Smooth muscle cell (in vitro differentiated cells): ENCODE measurements around the gene STK10. TPM values are rescaled to one million over a fixed set of nuclear protein-coding genes. Genes with fewer than 3 reads are reported as not detected.

ENCODE experiments used
- DNase-seq: peaks from one replicate; lab custom pipeline; 2025; ENCODE audit not compliant: unreplicated experiment; lab: John Stamatoyannopoulos, UW
- H2AFZ ChIP-seq: fragments of 200-600 bp; sonication (generic); 2 replicates; pipeline ENCODE4 v1.6.0; 2016; ENCODE audit warnings: antibody characterized with exemption, low read depth, mild to moderate bottlenecking
- H3F3A ChIP-seq: fragments of 200-600 bp; sonication (generic); 2 replicates; pipeline ENCODE4 v1.6.0; 2017; ENCODE audit warnings: antibody characterized with exemption, low read depth
- H3K27ac ChIP-seq: fragments of 200-600 bp; sonication (generic); 2 replicates; pipeline ENCODE4 v1.5.1; 2016; ENCODE audit warnings: low read depth, mild to moderate bottlenecking
- H3K27me3 ChIP-seq: fragments of 200-600 bp; sonication (generic); 2 replicates; pipeline ENCODE4 v1.6.1; 2016; ENCODE audit warnings: low read depth, mild to moderate bottlenecking
- H3K36me3 ChIP-seq: fragments of 200-600 bp; sonication (generic); 2 replicates; pipeline ENCODE4 v1.5.1; 2016; ENCODE audit warnings: low read depth
- H3K4me1 ChIP-seq: fragments of 200-600 bp; sonication (generic); 2 replicates; pipeline ENCODE4 v1.5.1; 2016; ENCODE audit warnings: low read depth
- H3K4me2 ChIP-seq: fragments of 200-600 bp; sonication (generic); 2 replicates; pipeline ENCODE4 v1.6.0; 2016; ENCODE audit warnings: mild to moderate bottlenecking
- H3K4me3 ChIP-seq: fragments of 200-600 bp; sonication (generic); 2 replicates; pipeline ENCODE4 v1.5.1; 2016; ENCODE audit warnings: mild to moderate bottlenecking
- H3K79me2 ChIP-seq: fragments of 200-600 bp; sonication (generic); 2 replicates; pipeline ENCODE4 v1.6.0; 2016; ENCODE audit warnings: low read depth, mild to moderate bottlenecking
- H3K9ac ChIP-seq: fragments of 200-600 bp; sonication (generic); 2 replicates; pipeline ENCODE4 v1.6.0; 2016; ENCODE audit warnings: low read depth
- H3K9me3 ChIP-seq: fragments of 200-600 bp; sonication (generic); replicated peaks from 2 replicates; pipeline ENCODE4 v1.5.1; 2016; ENCODE audit warnings: low read depth
- H4K20me1 ChIP-seq: fragments of 200-600 bp; sonication (generic); 2 replicates; pipeline ENCODE4 v1.6.0; 2016; ENCODE audit warnings: low read depth
- WGBS: methylation state at CpG from one replicate; pipeline ENCODE4 v1.1.7; 2016; ENCODE audit warnings: low lambda C conversion rate; 5-methylcytosine and 5-hydroxymethylcytosine counted together
- polyA plus RNA-seq: library from polyadenylated mRNA; unstranded; fragments of >200 nt; fragmentation: Nextera tagmentation; extraction: Ambion mirVana; gene quantifications from 2 replicates; pipeline ENCODE4 v1.2.1, GENCODE V29; 2016
- total RNA-seq: library from RNA; depleted of rRNA; stranded (reverse); fragments of >200 nt; gene quantifications from 2 replicates; pipeline ENCODE4 v1.2.3, GENCODE V29; 2014
- TF ChIP-seq, protein P1 (sequence below): fragments of 200-600 bp; sonication (generic); IDR thresholded peaks from 2 replicates; pipeline ENCODE4 v1.5.1; 2017; ENCODE audit warnings: borderline replicate concordance, mild to moderate bottlenecking, antibody characterized with exemption; ENCODE audit not compliant: insufficient read depth, poor library complexity, severe bottlenecking

Gene STK10
- total and polyA plus RNA-seq, 2 experiments from 2014 or later, result 10.7 to 26.0 TPM

DNA sequence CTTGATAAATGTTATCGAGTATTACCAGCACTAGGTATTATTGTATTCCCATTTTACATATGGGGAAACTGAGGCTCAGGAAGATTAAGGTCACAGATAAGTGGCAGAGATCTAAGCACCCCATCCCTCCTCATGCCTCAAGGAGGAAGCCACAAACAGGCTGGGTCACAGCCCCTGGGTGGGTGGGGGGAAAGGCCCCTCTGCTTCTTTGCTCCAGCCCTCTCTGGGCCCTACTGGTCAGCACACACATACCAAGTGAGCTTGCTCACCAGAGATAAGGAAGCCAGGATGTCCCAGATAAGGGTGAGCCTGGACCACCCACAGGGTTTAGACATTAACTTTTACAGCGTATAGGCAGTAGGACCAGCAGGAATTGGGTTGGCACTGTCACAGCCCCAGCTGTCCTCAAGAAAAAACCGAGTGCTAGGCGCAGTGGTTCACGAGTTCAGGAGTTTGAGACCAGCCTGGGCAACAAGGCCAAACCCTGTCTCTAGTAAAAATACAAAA, 45.3 kb downstream of the STK10 start:
- H3K79me2 ChIP-seq, result peaks cover 5% of the 10 kb centered on the region
- no peak overlapping the region for H2AFZ ChIP-seq
- H3K9ac ChIP-seq, result no peak overlapping the region
- peaks cover 11% of the 10 kb centered on the region for H3F3A ChIP-seq
- peaks cover 34% of the 10 kb centered on the region for H4K20me1 ChIP-seq
- no peaks in the 10 kb centered on the region for H3K36me3 ChIP-seq
- no peak overlapping the region for H3K27ac ChIP-seq
- H3K4me2 ChIP-seq, result no peak overlapping the region
- H3K9me3 ChIP-seq, result no peaks in the 10 kb centered on the region
- H3K27me3 ChIP-seq, result no peaks in the 10 kb centered on the region
- no peak for DNase-seq
- no peaks in the 10 kb centered on the region for H3K4me1 ChIP-seq
- 61% methylated on average over 5 of the region's 5 CpGs for WGBS
- no peak overlapping the region for H3K4me3 ChIP-seq
- TF ChIP-seq, protein P1, sequence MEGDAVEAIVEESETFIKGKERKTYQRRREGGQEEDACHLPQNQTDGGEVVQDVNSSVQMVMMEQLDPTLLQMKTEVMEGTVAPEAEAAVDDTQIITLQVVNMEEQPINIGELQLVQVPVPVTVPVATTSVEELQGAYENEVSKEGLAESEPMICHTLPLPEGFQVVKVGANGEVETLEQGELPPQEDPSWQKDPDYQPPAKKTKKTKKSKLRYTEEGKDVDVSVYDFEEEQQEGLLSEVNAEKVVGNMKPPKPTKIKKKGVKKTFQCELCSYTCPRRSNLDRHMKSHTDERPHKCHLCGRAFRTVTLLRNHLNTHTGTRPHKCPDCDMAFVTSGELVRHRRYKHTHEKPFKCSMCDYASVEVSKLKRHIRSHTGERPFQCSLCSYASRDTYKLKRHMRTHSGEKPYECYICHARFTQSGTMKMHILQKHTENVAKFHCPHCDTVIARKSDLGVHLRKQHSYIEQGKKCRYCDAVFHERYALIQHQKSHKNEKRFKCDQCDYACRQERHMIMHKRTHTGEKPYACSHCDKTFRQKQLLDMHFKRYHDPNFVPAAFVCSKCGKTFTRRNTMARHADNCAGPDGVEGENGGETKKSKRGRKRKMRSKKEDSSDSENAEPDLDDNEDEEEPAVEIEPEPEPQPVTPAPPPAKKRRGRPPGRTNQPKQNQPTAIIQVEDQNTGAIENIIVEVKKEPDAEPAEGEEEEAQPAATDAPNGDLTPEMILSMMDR, result no peak

DNA sequence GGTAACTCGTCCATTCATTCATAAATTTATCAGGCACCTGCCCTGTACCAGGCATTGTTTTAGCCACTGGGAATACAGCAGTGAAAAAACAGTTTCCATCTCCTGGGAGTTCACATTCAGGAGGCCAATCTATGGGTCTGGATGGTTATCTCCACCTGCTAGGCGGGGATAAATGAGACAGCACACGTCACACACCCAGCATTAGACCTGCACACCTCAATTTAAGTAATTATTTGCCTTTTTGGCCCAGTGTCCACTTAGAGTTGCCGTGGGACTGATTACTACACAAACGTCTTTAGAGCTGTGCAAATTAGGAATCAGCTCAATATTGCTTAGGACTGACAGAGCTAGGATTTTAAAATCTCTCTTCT, 46.1 kb downstream of the STK10 start:
- no peaks in the 10 kb centered on the region for H3K27me3 ChIP-seq
- H3K4me2 ChIP-seq, result no peak overlapping the region
- no peaks in the 10 kb centered on the region for H3K9me3 ChIP-seq
- TF ChIP-seq, protein P1, result no peak
- H3F3A ChIP-seq, result peaks cover 11% of the 10 kb centered on the region
- 84% methylated on average over 5 of the region's 5 CpGs for WGBS
- H4K20me1 ChIP-seq, result peaks cover 34% of the 10 kb centered on the region
- no peak overlapping the region for H3K9ac ChIP-seq
- H3K27ac ChIP-seq, result no peak overlapping the region
- no peak overlapping the region for H2AFZ ChIP-seq
- H3K79me2 ChIP-seq, result peaks cover 5% of the 10 kb centered on the region
- DNase-seq, result no peak
- H3K4me1 ChIP-seq, result no peaks in the 10 kb centered on the region
- H3K4me3 ChIP-seq, result no peak overlapping the region
- no peaks in the 10 kb centered on the region for H3K36me3 ChIP-seq

DNA sequence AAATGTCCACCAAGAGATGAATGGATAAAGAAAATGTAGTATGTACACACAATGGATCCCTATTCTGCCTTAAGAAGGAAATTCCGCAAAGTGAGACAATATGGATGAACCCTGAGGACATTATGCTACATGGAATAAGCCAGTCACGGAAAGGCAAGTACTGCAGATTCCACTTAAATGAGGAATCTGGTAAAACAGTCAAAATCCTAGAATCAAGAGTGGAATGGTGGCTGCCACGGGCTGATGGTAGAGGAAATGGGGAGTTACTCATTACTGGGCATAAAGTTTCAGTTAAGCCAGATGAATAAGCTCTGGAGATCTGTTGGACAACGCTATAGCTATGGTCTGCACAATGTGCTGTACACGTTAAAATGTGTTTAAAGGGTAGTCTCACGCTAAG, 47.2 kb downstream of the STK10 start:
- no peak for DNase-seq
- no peak overlapping the region for H3K4me2 ChIP-seq
- H3K9ac ChIP-seq, result no peak overlapping the region
- TF ChIP-seq, protein P1, result no peak
- H3K4me3 ChIP-seq, result no peak overlapping the region
- no peaks in the 10 kb centered on the region for H3K4me1 ChIP-seq
- no peaks in the 10 kb centered on the region for H3K27me3 ChIP-seq
- H3K9me3 ChIP-seq, result no peaks in the 10 kb centered on the region
- peaks cover 32% of the 10 kb centered on the region for H4K20me1 ChIP-seq
- H3F3A ChIP-seq, result peaks cover 11% of the 10 kb centered on the region
- H3K36me3 ChIP-seq, result no peaks in the 10 kb centered on the region
- H3K79me2 ChIP-seq, result peaks cover 5% of the 10 kb centered on the region
- no peak overlapping the region for H2AFZ ChIP-seq
- WGBS, result 30% methylated on average over 6 of the region's 6 CpGs
- peak overlapping the region; percentile 68 for H3K27ac ChIP-seq

DNA sequence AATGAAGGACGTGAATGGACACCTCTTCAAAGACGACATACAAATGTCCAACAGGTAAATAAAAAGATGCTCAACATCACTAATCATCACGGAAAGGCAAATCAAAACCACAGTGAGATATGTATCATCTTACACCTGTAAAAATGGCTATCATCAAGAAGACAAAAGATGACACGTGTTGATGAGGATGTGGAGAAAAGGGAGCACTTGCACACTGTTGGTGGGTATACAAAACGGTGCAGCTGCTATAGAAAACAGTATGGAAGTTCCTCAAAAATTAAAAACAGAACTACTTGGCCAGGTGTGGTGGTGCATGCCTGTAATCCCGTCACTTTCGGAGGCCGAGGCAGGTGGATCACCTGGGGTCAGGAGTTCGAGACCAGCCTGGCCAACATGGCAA, 47.9 kb downstream of the STK10 start:
- H3K79me2 ChIP-seq, result peaks cover 5% of the 10 kb centered on the region

More for the DNA sequence above, 47.9 kb downstream of the STK10 start:
- no peak overlapping the region for H2AFZ ChIP-seq
- no peak overlapping the region for H3K27ac ChIP-seq
- H3K4me1 ChIP-seq, result no peaks in the 10 kb centered on the region
- 96% methylated on average over 9 of the region's 9 CpGs for WGBS
- no peaks in the 10 kb centered on the region for H3K27me3 ChIP-seq
- no peak overlapping the region for H3K4me2 ChIP-seq
- TF ChIP-seq, protein P1, result no peak
- peaks cover 11% of the 10 kb centered on the region for H3F3A ChIP-seq
- peaks cover under 1% of the 10 kb centered on the region for H3K9me3 ChIP-seq
- peaks cover 26% of the 10 kb centered on the region for H4K20me1 ChIP-seq
- no peak for DNase-seq
- H3K9ac ChIP-seq, result no peak overlapping the region
- no peak overlapping the region for H3K4me3 ChIP-seq
- H3K36me3 ChIP-seq, result no peaks in the 10 kb centered on the region
